GM12891 (cell line): ENCODE results near the gene FAM78B.

ENCODE experiments used
- PAX5 ChIP-seq: IDR thresholded peaks from 2 replicates; pipeline ENCODE4 v1.6.1; 2011; ENCODE audit warnings: low read length, moderate library complexity, mild to moderate bottlenecking; ENCODE audit not compliant: insufficient read depth, severe bottlenecking
- POLR2A ChIP-seq: IDR thresholded peaks from 2 replicates; pipeline ENCODE4 v1.6.1; 2011; ENCODE audit warnings: low read depth, low read length, control low read depth
- POLR2AphosphoS5 ChIP-seq: IDR thresholded peaks from 2 replicates; pipeline ENCODE4 v1.6.1; 2011; ENCODE audit warnings: low read depth, low read length, control low read depth
- SPI1 ChIP-seq: IDR thresholded peaks from 2 replicates; pipeline ENCODE4 v1.6.1; 2011; ENCODE audit warnings: low read depth, low read length, control low read depth
- TAF1 ChIP-seq: IDR thresholded peaks from 2 replicates; pipeline ENCODE4 v1.6.1; 2011; ENCODE audit warnings: low read depth, low read length, control low read depth

GRCh38 chr1:166139735-166140134 is 27.1 kb downstream of the FAM78B start:
- TF ChIP-seq PAX5: no peak
- no peak for TF ChIP-seq POLR2AphosphoS5
- no peak for TF ChIP-seq POLR2A
- TF ChIP-seq TAF1: no peak
- no peak for TF ChIP-seq SPI1
